PC-3 (cell line): ENCODE measurements around the gene MGAT3.
"Not testable (repeated sequence)": the region's sequence is repeated elsewhere in the genome, so short reads cannot be mapped to it uniquely, and the experiment has no call there.

Experiments used
- EZH2 ChIP-seq: fragments of 300-600 bp; sonication (generic); IDR thresholded peaks from one replicate; pipeline ENCODE4 v1.6.1; 2017; ENCODE audit warnings: antibody characterized with exemption, mild to moderate bottlenecking, low read length; ENCODE audit not compliant: unreplicated experiment
- EZH2phosphoT487 ChIP-seq: fragments of 300-600 bp; sonication (generic); IDR thresholded peaks from 2 replicates; pipeline ENCODE4 v1.6.1; 2018; ENCODE audit warnings: mild to moderate bottlenecking, antibody characterized with exemption, low read length, borderline replicate concordance
- TF ChIP-seq, protein P1 (sequence below): fragments of 300-600 bp; sonication (generic); conservative IDR thresholded peaks from 2 replicates; pipeline ENCODE4 v1.5.1; 2017; ENCODE audit warnings: antibody characterized with exemption, low read depth, mild to moderate bottlenecking, low read length

DNA sequence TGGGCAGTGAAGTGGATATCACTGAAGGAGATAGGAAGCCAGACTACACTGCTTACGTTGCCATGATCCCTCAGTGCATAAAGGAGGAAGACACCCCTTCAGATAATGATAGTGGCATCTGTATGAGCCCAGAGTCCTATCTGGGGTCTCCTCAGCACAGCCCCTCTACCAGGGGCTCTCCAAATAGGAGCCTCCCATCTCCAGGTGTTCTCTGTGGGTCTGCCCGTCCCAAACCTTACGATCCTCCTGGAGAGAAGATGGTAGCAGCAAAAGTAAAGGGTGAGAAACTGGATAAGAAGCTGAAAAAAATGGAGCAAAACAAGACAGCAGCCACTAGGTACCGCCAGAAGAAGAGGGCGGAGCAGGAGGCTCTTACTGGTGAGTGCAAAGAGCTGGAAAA lies 65.3 kb downstream of the MGAT3 start:
- TF ChIP-seq, protein P1, sequence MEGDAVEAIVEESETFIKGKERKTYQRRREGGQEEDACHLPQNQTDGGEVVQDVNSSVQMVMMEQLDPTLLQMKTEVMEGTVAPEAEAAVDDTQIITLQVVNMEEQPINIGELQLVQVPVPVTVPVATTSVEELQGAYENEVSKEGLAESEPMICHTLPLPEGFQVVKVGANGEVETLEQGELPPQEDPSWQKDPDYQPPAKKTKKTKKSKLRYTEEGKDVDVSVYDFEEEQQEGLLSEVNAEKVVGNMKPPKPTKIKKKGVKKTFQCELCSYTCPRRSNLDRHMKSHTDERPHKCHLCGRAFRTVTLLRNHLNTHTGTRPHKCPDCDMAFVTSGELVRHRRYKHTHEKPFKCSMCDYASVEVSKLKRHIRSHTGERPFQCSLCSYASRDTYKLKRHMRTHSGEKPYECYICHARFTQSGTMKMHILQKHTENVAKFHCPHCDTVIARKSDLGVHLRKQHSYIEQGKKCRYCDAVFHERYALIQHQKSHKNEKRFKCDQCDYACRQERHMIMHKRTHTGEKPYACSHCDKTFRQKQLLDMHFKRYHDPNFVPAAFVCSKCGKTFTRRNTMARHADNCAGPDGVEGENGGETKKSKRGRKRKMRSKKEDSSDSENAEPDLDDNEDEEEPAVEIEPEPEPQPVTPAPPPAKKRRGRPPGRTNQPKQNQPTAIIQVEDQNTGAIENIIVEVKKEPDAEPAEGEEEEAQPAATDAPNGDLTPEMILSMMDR, result not testable (repeated sequence)
- not testable (repeated sequence) for TF ChIP-seq EZH2phosphoT487, EZH2
